Measurements from ENCODE around the gene POLD4.

POLD4 gene

DNA sequence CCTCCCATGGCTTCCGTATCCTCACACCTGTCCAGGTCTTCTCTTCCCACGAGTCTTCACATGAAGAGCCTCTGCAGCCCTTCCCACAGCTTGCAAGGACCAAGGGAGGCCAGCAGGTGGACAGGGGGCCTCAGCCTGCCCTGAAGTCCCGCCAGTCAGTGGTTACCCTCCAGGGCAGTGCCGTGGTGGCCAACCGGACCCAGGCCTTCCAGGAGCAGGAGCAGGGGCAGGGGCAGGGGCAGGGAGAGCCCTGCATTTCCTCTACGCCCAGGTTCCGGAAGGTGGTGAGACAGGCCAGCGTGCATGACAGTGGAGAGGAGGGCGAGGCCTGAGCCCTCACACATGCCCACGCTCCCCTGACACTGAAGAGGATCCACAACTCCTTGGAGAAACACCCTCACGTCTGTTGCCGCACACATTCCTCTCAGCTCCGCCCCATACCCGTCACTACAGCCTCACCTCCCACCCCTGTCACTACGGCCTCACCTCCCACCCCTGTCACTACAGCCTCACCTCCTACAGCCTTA, 41.7 kb downstream of the POLD4 start:
- TF ChIP-seq FOXP2 (optimal IDR thresholded peaks at IDR 0.05; ENCODE audit: borderline replicate concordance, extremely low read depth, extremely low read length, insufficient read depth) (no peak), SIN3A (IDR thresholded peaks at IDR 0.05; ENCODE audit: borderline replicate concordance, insufficient read depth, low read length) (no peak)
- TF ChIP-seq, protein P1, sequence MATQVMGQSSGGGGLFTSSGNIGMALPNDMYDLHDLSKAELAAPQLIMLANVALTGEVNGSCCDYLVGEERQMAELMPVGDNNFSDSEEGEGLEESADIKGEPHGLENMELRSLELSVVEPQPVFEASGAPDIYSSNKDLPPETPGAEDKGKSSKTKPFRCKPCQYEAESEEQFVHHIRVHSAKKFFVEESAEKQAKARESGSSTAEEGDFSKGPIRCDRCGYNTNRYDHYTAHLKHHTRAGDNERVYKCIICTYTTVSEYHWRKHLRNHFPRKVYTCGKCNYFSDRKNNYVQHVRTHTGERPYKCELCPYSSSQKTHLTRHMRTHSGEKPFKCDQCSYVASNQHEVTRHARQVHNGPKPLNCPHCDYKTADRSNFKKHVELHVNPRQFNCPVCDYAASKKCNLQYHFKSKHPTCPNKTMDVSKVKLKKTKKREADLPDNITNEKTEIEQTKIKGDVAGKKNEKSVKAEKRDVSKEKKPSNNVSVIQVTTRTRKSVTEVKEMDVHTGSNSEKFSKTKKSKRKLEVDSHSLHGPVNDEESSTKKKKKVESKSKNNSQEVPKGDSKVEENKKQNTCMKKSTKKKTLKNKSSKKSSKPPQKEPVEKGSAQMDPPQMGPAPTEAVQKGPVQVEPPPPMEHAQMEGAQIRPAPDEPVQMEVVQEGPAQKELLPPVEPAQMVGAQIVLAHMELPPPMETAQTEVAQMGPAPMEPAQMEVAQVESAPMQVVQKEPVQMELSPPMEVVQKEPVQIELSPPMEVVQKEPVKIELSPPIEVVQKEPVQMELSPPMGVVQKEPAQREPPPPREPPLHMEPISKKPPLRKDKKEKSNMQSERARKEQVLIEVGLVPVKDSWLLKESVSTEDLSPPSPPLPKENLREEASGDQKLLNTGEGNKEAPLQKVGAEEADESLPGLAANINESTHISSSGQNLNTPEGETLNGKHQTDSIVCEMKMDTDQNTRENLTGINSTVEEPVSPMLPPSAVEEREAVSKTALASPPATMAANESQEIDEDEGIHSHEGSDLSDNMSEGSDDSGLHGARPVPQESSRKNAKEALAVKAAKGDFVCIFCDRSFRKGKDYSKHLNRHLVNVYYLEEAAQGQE (IDR thresholded peaks at IDR 0.05; ENCODE audit: insufficient read depth in 1 of 2, low read depth in 2 of 2, low read length in 2 of 2) = no peak

DNA sequence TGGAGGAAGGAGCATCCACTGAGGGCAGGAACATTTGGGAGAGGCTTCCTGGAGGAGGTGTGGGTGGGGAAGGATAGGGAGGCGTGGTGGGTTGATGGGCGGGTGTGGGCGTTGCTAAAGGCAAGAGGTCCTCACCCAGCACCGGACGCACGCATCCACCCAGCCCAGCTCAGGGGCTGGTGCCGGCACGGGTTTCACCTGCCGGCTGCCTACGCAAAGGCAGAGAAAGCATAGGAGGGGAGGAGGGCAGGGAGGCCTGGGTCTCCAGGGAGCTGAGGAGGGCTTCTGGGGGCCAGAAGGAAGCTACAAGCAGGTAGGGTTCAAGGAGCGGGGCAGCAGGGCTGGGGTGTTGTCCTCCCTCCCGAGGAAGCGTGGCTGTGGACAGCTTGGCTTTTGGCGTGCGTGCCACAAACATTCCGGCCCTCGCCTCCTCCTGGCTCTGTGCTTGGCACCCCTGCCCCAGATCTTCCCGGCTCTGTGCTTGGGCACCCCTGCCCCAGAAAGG, 42.2 kb downstream of the POLD4 start:
- TF ChIP-seq SIN3A (IDR thresholded peaks at IDR 0.05; ENCODE audit: borderline replicate concordance, insufficient read depth, low read length) = no peak
- TF ChIP-seq POLR2AphosphoS5 (IDR thresholded peaks at IDR 0.05; ENCODE audit: low read depth, low read length) = no peak
- TF ChIP-seq, protein P1 (IDR thresholded peaks at IDR 0.05; ENCODE audit: insufficient read depth in 1 of 2, low read depth in 2 of 2, low read length in 2 of 2) = no peak
- no peak for TF ChIP-seq FOXP2 (optimal IDR thresholded peaks at IDR 0.05; ENCODE audit: borderline replicate concordance, extremely low read depth, extremely low read length, insufficient read depth)
- TF ChIP-seq TAF1 (IDR thresholded peaks at IDR 0.05; ENCODE audit: borderline replicate concordance, insufficient read depth, low read length) = no peak

DNA sequence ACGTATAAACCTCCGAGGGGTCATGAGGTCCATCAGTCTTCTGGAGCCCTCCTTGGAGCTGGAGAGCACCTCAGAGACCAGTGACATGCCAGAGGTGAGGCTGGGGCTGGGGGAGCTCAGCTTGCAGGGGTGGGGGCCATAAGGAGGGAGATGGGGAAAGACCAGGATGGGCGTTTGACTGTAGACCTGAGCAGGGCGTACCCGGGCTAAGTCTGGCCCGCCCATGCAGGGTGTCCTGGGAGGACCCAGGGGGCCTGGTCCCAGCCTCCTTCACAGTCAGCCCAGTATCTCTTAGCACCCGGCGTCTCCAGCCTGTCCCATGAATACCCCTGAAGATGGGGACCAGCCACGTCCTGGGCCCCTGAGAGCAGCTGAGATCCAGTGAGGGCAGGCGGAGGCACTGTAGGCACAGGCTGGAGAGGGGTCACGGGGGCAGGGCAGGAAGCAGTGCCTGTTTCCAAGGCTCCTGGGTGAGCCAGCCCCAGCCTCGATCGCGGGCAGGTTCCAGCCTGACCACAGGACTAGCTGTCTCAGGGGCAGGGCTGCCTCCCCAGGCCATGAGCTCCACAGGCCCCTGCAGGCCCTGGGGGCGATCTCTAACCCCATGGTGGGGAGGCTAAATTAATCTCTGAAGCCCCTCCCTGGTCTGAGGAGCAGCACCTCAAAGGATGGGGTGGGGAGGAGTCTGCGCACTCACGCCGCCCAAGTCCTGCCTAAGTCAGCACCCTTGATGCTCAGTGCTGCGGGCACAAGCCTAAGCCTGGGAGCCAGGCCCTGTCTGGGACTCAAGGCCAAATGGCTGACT, 42.9 kb downstream of the POLD4 start:
- TF ChIP-seq POLR2AphosphoS5 (IDR thresholded peaks at IDR 0.05; ENCODE audit: low read depth, low read length) (no peak), TAF1 (IDR thresholded peaks at IDR 0.05; ENCODE audit: borderline replicate concordance, insufficient read depth, low read length) (no peak), SIN3A (IDR thresholded peaks at IDR 0.05; ENCODE audit: borderline replicate concordance, insufficient read depth, low read length) (no peak), FOXP2 (optimal IDR thresholded peaks at IDR 0.05; ENCODE audit: borderline replicate concordance, extremely low read depth, extremely low read length, insufficient read depth) (no peak)
- TF ChIP-seq, protein P1 (IDR thresholded peaks at IDR 0.05; ENCODE audit: insufficient read depth in 1 of 2, low read depth in 2 of 2, low read length in 2 of 2) = no peak

DNA sequence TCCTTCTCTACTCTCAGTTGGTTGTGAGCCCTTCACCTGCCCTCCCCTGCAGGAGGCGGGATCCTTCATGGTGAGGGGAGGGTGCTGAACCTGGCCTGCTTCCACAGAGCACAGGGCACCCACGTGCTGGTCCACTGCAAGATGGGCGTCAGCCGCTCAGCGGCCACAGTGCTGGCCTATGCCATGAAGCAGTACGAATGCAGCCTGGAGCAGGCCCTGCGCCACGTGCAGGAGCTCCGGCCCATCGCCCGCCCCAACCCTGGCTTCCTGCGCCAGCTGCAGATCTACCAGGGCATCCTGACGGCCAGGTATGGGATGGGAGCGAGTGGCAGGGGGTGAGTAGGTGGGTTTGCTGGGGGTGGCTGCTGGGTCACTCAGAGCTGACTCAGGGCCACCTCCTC, 43.7 kb downstream of the POLD4 start:
- TF ChIP-seq TAF1 (IDR thresholded peaks at IDR 0.05; ENCODE audit: borderline replicate concordance, insufficient read depth, low read length) = no peak
- TF ChIP-seq, protein P1 (IDR thresholded peaks at IDR 0.05; ENCODE audit: insufficient read depth in 1 of 2, low read depth in 2 of 2, low read length in 2 of 2) = no peak
- TF ChIP-seq POLR2AphosphoS5 (IDR thresholded peaks at IDR 0.05; ENCODE audit: low read depth, low read length) = no peak
- no peak for TF ChIP-seq SIN3A (IDR thresholded peaks at IDR 0.05; ENCODE audit: borderline replicate concordance, insufficient read depth, low read length)
- TF ChIP-seq FOXP2 (optimal IDR thresholded peaks at IDR 0.05; ENCODE audit: borderline replicate concordance, extremely low read depth, extremely low read length, insufficient read depth) = no peak
